T-helper 17 cell (primary cell): ENCODE measurements around the gene PLXND1. TPM values are rescaled to one million over a fixed set of nuclear protein-coding genes. Genes with fewer than 3 reads are reported as not detected.
"Not testable (repeated sequence)": the region's sequence is repeated elsewhere in the genome, so short reads cannot be mapped to it uniquely, and the experiment has no call there.

Experiments
- ATAC-seq: fragments of 150-1000 bp; cut with Tn5 transposase; 2 replicates; pipeline ENCODE4 v1.10.0; 2021; ENCODE audit warnings: mild to moderate bottlenecking, moderate library complexity
- DNase-seq, 3 donors: peaks; one replicate each; pipeline versions ENCODE4 v3.0.0 to v3.0.0-alpha.2; 2020 to 2021
- H3K9me3 ChIP-seq: one replicate; pipeline ENCODE4 v1.7.0; 2013; ENCODE audit warnings: low read length, mild to moderate bottlenecking; ENCODE audit not compliant: control insufficient read depth, poor library complexity, severe bottlenecking
- H3K27ac Mint-ChIP-seq: one replicate; pipeline ENCODE4 v1.8.0; 2022; ENCODE audit warnings: mild to moderate bottlenecking, moderate library complexity, mixed read lengths
- H3K27me3 Mint-ChIP-seq: one replicate; pipeline ENCODE4 v1.8.0; 2022; ENCODE audit warnings: mixed read lengths
- H3K36me3 Mint-ChIP-seq: one replicate; pipeline ENCODE4 v1.8.0; 2022; ENCODE audit warnings: low read depth, mixed read lengths
- H3K4me1 Mint-ChIP-seq: one replicate; pipeline ENCODE4 v1.8.0; 2022; ENCODE audit warnings: mild to moderate bottlenecking, mixed read lengths
- H3K4me3 Mint-ChIP-seq: one replicate; pipeline ENCODE4 v1.8.0; 2022; ENCODE audit warnings: mild to moderate bottlenecking, moderate library complexity, mixed read lengths
- total RNA-seq, 4 donors: library from RNA in 2 of 4; stranded (reverse) in 2 of 4; gene quantifications; one replicate each; pipeline ENCODE4 v1.2.3 and lab custom pipeline; 2022 to 2026

PLXND1 gene
- total RNA-seq, 2 donors from 2014 or later: 78.8 to 152 TPM

GRCh38 chr3:129616291-129616690, 9.8 kb upstream of the PLXND1 start:
- Mint-ChIP-seq H3K4me3 (no peak overlapping the region), H3K27me3 (no peaks in the 10 kb centered on the region), H3K36me3 (no peaks in the 10 kb centered on the region), H3K27ac (no peak overlapping the region), H3K4me1 (peaks cover 12% of the 10 kb centered on the region)
- DNase-seq (peak in 1 of 3 donors; percentile 6), ATAC-seq (no peak)
- no peaks in the 10 kb centered on the region for H3K9me3 ChIP-seq

DNA sequence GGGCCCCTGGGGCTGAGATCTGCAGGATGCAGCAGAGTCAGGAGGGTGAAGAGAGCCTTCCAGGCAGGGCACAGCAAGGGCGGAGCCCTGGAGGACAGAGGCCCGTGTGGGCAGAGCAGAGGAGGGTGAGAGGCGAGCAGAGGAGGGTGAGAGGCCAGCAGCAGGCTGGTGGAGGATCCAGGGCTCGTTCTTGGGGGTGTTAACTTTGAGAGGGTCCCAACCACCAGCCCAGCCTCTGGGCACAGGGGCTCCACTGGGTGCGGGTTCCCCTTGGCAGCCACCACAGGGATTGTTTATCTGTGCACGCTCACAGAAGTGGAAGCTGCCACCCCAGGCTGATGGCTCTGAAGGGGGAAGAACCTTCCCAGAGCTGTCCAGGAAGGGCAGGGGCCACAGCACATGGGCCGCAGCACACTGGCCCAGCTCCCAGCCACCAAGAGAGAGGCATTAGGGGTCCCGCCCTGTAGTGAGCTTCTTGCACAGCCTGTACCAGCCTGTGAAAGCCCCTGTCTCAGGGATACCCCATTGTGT, 9.3 kb upstream of the PLXND1 start:
- Mint-ChIP-seq H3K4me1 (peaks cover 12% of the 10 kb centered on the region), H3K4me3 (no peak overlapping the region), H3K36me3 (no peaks in the 10 kb centered on the region), H3K27me3 (no peaks in the 10 kb centered on the region), H3K27ac (no peak overlapping the region)
- DNase-seq: no peak
- H3K9me3 ChIP-seq: no peaks in the 10 kb centered on the region
- no peak for ATAC-seq

DNA sequence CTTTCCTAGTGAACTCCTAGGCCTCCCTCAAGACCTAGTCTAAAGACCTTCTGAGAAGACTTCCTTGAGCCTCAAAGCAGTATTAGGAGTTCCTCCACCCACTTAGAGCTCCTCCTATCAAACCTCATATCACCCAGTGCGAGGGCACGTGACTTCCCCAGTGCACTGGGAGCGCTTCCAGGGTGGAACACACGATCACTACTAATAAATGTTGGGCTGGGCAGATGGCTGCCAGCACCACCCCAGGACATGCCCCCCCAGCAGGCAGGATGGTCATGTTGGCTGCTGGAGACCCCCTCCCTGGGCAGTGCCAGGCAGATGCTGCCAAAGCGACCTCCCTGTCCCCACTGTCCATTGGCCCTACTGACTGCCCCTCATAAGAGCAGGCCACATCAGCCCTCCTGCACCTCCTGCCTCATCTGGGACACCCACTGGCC, 8.5 kb upstream of the PLXND1 start:
- Mint-ChIP-seq H3K27me3 (no peaks in the 10 kb centered on the region), H3K4me3 (no peak overlapping the region), H3K4me1 (peaks cover 12% of the 10 kb centered on the region), H3K36me3 (no peaks in the 10 kb centered on the region), H3K27ac (no peak overlapping the region)
- DNase-seq: no peak
- no peaks in the 10 kb centered on the region for H3K9me3 ChIP-seq
- no peak for ATAC-seq

DNA sequence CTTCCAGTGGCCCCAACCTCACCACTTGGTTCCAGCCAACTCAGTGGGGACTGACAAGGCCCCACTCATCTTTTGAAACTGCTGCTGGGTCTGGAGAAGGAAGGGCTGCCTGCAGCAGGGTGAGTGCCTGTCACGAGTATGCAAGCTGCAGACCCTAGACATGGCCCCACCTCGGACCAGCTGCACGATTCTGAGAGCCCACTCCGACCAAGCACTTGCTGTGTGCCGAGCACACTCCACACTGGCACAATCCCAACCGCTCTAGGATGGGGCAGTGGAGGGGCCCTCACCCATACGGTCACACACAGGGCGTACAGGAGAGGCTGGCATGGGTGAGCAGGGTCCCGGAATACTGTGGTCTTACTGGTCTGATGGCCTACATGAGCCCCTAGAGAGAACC, 8.0 kb upstream of the PLXND1 start:
- H3K27ac Mint-ChIP-seq: no peak overlapping the region
- no peaks in the 10 kb centered on the region for H3K9me3 ChIP-seq
- peaks cover 12% of the 10 kb centered on the region for H3K4me1 Mint-ChIP-seq
- H3K4me3 Mint-ChIP-seq: no peak overlapping the region
- DNase-seq (no peak), ATAC-seq (no peak)
- no peaks in the 10 kb centered on the region for H3K36me3 Mint-ChIP-seq
- no peaks in the 10 kb centered on the region for H3K27me3 Mint-ChIP-seq

- DNase-seq: no peak
- H3K9me3 ChIP-seq: no peaks in the 10 kb centered on the region
- H3K27me3 Mint-ChIP-seq: no peaks in the 10 kb centered on the region
- no peak overlapping the region for H3K27ac Mint-ChIP-seq
- no peak for ATAC-seq
- no peaks in the 10 kb centered on the region for H3K36me3 Mint-ChIP-seq
- peaks cover 12% of the 10 kb centered on the region for H3K4me1 Mint-ChIP-seq
- no peak overlapping the region for H3K4me3 Mint-ChIP-seq
These were observed 6.9 kb upstream of the PLXND1 start for GRCh38 chr3:129613367-129613740.

DNA sequence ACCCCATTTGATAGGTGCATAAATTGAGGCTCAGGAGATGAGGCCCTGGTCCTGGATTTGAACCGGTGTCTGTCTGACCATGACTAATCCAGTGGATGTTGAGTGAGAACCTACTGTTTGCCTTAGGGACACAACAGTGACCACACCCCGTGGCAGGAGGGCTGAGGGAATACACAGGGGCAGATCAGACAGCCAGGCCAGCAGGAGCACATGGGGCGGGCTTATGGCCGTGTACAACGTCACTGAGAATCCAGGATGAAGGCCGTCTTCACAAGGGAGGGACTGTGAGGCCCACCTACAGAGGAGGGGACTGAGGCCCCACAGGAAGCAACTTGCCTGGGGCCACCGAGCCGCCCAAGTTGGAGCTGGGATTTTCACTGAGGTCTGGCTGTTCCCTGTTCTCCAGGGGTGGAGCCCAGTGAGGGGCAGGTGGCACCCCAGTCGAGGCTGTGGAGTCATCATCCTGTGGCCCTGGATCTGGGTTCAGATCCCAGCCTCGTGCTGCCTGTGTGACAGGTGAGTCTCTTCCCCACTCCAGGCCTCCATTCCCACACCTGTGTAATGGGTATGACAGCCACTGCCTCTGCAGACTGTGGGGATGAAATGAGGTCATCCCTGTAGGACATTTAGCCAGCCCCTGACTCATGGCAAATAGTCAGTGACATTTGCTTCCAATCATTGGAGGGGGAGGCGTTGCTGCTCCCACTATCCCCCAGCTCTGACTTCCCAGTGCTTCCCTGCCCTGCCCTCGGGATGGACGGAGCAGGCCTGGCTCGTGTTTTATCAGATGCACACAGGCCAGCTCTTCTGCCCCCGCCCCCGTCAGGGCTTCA, 6.3 kb upstream of the PLXND1 start:
- Mint-ChIP-seq H3K4me1 (peaks cover 13% of the 10 kb centered on the region), H3K27ac (no peak overlapping the region), H3K27me3 (no peaks in the 10 kb centered on the region), H3K4me3 (no peak overlapping the region), H3K36me3 (no peaks in the 10 kb centered on the region)
- no peak for DNase-seq
- no peaks in the 10 kb centered on the region for H3K9me3 ChIP-seq
- no peak for ATAC-seq

DNA sequence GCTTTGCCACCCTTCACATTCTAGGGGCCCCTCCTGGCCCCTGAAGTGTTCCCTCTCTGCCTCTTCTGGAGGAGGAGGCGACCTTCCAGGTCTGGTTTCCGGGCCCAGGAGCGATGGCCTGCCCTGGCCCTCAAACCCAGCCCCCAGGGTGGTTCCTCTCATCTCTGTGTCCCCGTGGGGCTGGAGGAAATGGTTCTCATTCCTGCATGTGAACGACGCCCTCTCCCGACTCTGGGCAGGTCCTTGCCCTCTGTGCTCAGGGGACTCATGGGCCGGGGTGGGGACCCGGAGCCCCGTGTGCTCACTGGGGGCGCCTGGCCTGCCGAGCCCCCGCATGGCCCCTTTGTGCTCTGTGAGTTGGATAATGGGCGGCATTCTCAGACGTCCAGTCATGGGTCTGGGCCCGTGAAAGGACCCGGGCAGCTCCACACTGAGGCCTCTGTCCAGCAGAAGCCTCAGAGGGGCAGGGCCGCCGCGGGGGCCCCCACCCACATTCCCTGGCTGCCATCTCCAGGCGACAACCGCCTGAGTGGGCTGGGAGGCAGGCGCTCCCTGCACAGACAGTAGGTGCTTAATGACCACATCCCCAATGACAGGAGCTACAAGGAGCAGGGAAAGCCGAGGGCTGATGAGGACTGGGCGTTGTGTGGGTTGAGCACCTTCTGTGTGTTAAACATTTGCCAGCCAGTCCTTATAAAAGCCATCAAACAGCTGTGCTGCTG, 5.5 kb upstream of the PLXND1 start:
- Mint-ChIP-seq H3K4me3 (no peak overlapping the region), H3K27ac (no peak overlapping the region), H3K27me3 (no peaks in the 10 kb centered on the region), H3K4me1 (peaks cover 18% of the 10 kb centered on the region), H3K36me3 (peaks cover under 1% of the 10 kb centered on the region)
- H3K9me3 ChIP-seq: no peaks in the 10 kb centered on the region
- no peak for ATAC-seq
- DNase-seq: no peak

GRCh38 chr3:129611446-129611800, 4.9 kb upstream of the PLXND1 start:
- Mint-ChIP-seq H3K4me3 (no peak overlapping the region), H3K4me1 (peaks cover 20% of the 10 kb centered on the region), H3K27ac (no peak overlapping the region), H3K36me3 (peaks cover 3% of the 10 kb centered on the region), H3K27me3 (no peaks in the 10 kb centered on the region)
- no peak for ATAC-seq
- H3K9me3 ChIP-seq: no peaks in the 10 kb centered on the region
- no peak for DNase-seq

DNA sequence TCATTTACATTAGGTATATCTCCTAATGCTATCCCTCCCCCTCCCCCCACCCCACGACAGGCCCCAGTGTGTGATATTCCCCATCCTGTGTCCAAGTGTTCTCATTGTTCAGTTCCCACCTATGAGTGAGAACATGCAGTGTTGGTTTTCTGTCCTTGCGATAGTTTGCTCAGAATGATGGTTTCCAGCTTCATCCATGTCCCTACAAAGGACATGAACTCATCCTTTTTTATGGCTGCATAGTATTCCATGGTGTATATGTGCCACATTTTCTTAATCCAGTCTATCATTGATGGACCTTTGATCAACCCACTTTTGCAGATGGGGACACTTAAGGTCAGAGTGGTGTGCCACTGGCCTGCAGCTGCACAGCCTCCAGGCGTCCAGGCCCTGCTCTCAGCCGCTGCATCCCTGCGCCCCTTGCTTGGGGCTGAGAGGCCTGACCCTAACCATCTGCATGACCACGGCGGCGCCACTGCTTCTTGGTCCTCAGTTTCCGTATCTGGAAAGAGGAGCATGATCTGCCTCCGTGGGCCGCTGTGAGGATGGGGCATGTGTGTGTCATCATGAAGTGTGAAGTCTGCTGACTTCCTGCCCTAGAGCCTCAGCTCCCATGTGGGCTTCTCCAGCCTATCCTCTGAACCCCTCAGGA, 4.4 kb upstream of the PLXND1 start:
- not testable (repeated sequence) for H3K9me3 ChIP-seq, ATAC-seq, H3K27ac Mint-ChIP-seq, H3K27me3 Mint-ChIP-seq, DNase-seq, H3K36me3 Mint-ChIP-seq, H3K4me3 Mint-ChIP-seq
- peaks cover 20% of the 10 kb centered on the region for H3K4me1 Mint-ChIP-seq

- DNase-seq: no peak
- Mint-ChIP-seq H3K27ac (peak overlapping the region; percentile 60), H3K4me3 (no peak overlapping the region), H3K27me3 (no peaks in the 10 kb centered on the region), H3K4me1 (peaks cover 21% of the 10 kb centered on the region), H3K36me3 (peaks cover 5% of the 10 kb centered on the region)
- no peak for ATAC-seq
- no peaks in the 10 kb centered on the region for H3K9me3 ChIP-seq
These were observed 3.8 kb upstream of the PLXND1 start for GRCh38 chr3:129610276-129610675.

- Mint-ChIP-seq H3K27ac (peak overlapping the region; percentile 60), H3K4me3 (no peak overlapping the region), H3K36me3 (peaks cover 5% of the 10 kb centered on the region), H3K4me1 (peaks cover 19% of the 10 kb centered on the region), H3K27me3 (no peaks in the 10 kb centered on the region)
- ATAC-seq (no peak), DNase-seq (no peak)
- H3K9me3 ChIP-seq: no peaks in the 10 kb centered on the region
These were observed 3.2 kb upstream of the PLXND1 start for GRCh38 chr3:129609591-129610182.

DNA sequence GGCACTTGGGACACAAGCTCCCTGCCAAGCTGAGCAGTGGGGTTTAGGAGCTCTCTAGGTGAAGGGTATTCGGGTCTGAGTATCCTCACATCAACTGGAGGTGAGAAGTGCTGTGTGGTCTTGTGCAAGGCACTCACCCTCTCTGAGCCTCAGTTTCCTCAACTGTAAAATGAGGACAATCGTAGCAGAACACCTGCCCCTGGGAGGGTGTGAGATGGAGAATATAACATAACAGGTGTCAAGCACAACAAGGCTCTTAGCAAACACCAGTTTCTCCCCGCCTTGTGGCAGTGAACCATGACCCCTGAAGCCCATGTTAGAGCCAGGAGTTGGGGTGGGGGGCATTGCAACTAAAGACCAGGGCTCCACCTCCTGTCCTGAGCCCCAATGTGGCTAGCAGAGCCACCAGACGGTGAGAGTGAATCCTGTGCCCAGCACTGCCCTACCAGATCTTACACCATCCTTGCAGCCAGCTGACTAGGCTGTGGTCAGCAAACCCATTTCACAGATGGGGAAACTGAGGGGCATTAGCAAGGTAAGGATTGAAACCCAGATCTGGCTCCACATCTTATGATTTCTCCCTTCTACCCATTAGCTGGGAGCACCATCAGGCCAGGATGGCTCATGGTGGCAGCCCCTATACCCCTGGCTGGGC, 2.6 kb upstream of the PLXND1 start:
- Mint-ChIP-seq H3K36me3 (peaks cover 5% of the 10 kb centered on the region), H3K27me3 (no peaks in the 10 kb centered on the region), H3K4me1 (peaks cover 25% of the 10 kb centered on the region), H3K4me3 (peak overlapping the region; percentile 77), H3K27ac (peak overlapping the region; percentile 60)
- ATAC-seq (no peak), DNase-seq (no peak)
- no peaks in the 10 kb centered on the region for H3K9me3 ChIP-seq
